AG20443 (cell line): ENCODE results near the gene PROSER2.

ENCODE experiments used
- DNase-seq: peaks from one replicate; pipeline ENCODE4 v3.0.0; 2012; ENCODE audit warnings: low spot score, mixed read lengths

PROSER2 gene, protein sequence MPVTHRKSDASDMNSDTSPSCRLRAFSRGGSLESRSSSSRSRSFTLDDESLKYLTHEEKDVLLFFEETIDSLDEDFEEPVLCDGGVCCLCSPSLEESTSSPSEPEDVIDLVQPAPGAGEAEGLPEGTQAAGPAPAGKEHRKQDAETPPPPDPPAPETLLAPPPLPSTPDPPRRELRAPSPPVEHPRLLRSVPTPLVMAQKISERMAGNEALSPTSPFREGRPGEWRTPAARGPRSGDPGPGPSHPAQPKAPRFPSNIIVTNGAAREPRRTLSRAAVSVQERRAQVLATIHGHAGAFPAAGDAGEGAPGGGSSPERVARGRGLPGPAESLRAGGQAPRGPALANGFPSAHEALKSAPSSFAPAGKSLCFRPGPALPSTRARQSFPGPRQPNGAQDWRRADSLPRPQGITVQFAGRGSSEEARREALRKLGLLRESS

GRCh38 chr10:11823122-11823988 lies at the start of gene PROSER2:
PROSER2 (plus strand) TSS chr10:11823356; CDS start chr10:11852078, 28,722 bp downstream.
- peak; percentile 94 for DNase-seq

GRCh38 chr10:11773761-11774441 lies 49.3 kb upstream of the PROSER2 start:
- DNase-seq: no peak

DNA sequence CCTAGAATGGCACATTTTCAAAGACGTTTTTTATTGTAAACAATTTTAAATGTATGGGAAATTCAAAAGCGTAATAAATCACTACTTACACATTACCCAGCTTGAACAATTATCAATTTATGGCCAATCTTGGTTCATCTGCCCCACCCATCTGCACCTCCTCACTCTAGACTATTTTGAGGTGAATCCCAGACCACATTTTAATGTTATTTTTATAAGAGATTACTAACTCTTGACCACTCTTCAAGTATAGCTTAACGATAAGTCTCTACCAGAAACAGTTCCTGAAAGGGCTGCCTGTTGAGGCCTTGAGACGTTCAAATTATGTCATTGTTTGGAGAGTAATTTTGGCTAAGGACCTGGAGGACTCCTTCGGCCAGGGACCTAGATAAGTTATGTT lies 47.7 kb upstream of the PROSER2 start:
- no peak for DNase-seq

- no peak for DNase-seq
Observed at GRCh38 chr10:11776080-11776479, 47.1 kb upstream of the PROSER2 start.

DNA sequence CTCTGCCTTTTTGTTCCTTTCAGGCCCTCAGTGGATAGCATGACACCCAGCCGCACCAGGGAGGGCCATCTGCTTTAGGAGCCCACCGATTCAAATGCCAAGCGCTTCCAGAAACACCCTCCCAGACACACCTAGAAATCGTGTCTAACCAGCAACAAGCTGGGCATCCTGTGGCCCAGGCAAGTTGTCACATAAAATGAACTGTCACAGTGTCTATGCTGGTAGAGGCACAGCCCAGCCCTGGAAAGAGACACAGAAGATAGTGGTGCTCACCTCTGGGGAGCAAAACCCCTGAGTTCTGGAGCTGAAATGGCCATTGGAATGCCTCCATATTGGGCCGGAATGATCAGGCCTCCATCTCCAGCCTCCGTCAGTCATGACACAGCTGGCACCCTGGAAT lies 42.0 kb upstream of the PROSER2 start:
- DNase-seq: no peak

GRCh38 chr10:11782793-11783557 lies 40.2 kb upstream of the PROSER2 start:
- peak; percentile 67 for DNase-seq

GRCh38 chr10:11783558-11783865 lies 39.6 kb upstream of the PROSER2 start:
- no peak for DNase-seq

DNA sequence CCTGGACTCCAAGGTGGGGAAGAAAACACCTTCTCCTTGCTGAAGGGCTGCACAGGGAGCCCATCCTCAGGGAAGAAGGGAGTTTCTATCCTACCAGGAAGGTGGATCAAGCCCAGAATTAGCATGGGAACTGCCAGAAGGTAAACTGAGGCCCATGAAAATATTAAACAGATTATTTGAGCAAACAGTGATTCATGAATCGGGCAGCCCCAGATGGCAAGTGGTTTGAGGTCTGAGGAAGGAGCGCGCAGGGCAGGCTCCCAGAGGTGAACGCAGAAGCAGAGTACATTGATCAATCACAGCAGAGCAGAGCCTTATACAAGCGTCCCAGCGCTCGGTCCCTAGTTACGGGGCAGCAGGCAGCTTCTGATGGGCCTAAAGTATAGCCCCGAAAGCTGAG lies 35.8 kb upstream of the PROSER2 start:
- no peak for DNase-seq

DNA sequence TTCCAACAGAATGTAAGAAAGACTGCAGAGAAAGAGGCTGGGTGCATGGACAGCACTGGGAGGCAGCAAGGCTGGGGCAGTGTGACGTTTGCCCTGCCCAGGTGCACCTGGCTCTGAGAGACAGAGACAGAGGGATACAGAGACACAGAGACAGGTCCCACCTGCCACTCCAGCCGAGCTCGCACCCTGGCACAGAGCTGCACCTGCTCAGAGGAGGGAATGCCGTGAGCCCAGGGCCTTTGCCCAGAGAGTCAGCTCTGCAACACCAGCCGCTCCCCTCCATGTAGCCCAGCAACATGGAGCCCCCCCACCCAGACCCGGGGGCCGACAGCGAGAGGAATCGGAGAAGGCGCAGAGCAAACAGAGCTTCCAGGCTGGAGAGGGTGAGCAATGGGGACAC lies 35.3 kb upstream of the PROSER2 start:
- DNase-seq: no peak

DNA sequence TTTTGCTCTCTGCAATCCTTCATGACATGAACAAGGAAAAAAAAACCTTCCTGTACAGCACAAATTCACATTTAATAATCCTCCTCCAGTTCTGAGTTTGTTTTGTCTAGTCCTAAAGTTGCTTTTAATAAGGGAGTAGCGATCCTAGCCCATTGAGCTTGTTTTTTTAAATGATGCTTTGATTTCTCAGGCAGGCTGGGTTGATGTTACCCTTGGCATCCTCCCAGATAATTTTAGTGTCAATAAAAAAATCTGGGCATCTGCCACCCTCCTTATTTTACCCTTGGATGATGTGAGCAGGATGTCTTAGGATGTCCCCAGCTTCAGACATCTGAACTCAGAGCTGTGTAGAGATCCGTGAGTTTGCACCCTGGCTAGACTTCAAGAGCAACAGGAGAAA lies 33.9 kb upstream of the PROSER2 start:
- no peak for DNase-seq

DNA sequence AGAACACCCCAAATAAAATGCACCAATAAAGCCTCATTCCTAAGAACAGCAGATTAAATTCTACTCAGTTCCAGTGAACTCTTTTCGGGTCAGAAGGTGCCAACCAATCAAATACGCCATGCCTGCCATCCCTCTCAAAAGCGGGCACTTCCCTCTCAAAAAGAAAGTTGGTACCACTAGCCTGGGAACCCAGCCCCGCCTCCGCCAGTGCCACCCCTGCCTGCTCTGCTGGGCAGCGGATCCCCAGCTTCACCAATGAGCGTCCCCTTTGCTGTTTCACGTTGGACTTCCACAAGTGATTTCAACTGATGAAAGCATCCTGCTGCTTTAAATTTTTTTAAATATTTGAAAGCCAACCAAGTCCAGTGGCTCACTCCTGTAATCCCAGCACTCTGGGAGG lies 33.2 kb upstream of the PROSER2 start:
- DNase-seq: no peak

- DNase-seq: peak; percentile 72
Observed at GRCh38 chr10:11793762-11794479, 29.2 kb upstream of the PROSER2 start.

GRCh38 chr10:11794566-11794965 lies 28.6 kb upstream of the PROSER2 start:
- DNase-seq: no peak

DNA sequence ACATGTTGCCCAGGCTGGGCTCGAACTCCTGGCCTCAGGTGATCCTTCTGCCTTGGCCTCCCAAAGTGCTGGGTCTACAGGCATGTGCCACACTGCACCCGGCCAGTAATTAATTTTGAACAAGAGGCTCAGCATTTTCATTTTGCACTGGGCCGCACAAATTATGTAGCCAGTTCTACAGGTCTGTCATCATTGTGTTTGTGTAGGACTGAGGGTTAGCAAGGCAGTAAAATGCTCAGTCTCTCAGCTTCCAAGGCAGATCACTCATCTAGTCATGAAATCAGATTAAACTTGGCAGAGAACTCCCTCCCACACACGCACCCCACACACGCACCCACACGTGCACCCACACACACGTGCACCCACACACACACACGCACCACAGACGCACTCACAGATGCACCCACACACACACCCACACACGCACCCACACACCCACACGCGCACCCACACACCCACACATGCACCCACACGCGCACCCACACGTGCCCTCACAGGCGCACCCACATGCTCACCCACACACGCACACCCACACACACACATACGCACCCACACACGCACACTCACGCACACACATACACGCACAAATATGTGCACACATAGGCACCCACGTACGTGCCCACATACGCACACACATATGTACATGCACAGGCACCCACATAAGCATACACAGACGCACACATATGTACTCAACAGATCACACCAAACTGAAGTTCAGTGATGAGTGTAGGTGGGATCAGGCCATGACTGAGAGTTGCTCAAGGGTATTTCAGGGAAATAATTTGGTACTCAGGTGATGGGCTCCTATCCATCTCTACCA lies 27.8 kb upstream of the PROSER2 start:
- no peak for DNase-seq

- no peak for DNase-seq
Observed at GRCh38 chr10:11796474-11796873, 26.7 kb upstream of the PROSER2 start.

GRCh38 chr10:11797281-11797680 lies 25.9 kb upstream of the PROSER2 start:
- DNase-seq: no peak

GRCh38 chr10:11797847-11798633 lies 25.1 kb upstream of the PROSER2 start:
- DNase-seq: no peak

DNA sequence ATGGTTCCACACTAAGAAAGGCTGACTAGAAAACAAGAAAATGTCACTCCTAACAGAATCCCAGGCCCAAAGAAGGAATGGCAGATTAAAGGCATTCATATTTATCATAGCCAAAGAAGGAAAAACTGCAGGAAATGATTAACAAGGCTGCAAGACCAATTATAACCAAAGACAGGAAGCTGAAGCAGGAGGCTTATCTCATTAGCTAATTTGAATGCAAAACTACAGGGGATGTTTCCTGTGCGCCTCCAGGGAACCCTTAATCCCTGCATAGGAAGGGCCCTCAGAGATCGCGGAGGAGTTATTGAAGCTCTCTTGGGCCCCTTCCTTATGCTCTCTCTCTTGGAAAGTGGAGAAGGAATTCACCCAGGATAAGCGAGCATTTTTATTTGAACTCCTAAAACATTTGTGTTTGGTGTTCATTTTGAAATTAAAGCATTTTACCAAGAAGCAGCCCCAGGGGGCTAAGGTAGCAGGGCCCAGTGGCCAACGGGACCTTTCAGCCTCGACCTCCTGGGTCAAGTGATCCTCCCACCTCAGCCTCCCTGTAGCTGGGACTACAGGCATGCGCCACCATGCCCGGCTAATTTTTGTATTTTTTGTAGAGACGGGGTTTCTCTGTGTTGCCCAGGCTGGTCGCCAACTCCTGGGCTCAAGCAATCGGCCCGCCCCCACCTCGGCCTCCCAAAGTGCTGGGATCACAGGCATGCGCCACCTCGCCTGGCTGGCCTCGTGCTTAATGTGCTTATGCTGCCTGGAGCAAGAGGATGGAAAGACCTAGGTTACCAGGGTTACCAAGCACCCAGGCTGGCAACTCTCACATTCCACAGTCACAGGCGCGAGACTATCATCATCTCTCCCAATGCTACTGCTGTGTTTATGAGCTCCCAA lies 24.1 kb upstream of the PROSER2 start:
- DNase-seq: no peak

- DNase-seq: no peak
Observed at GRCh38 chr10:11799736-11800080, 23.4 kb upstream of the PROSER2 start.
